ENCODE results near the gene KLHL21.
A peak's percentile ranks its signal among the peaks of the same experiment; 100 is the strongest.
"Not testable (repeated sequence)": the region's sequence is repeated elsewhere in the genome, so short reads cannot be mapped to it uniquely, and the experiment has no call there.

Gene KLHL21

GRCh38 chr1:6602669-6603237 lies at the start of gene KLHL21:
TSS of gene KLHL21 (minus strand) at chr1:6602869. CDS start at chr1:6602817, 52 bp downstream.
- DNase-seq: peak; percentile 63

GRCh38 chr1:6651909-6652308 lies 49.2 kb upstream of the KLHL21 start:
- no peak for DNase-seq

GRCh38 chr1:6648556-6648955 lies 45.9 kb upstream of the KLHL21 start:
- no peak for DNase-seq

- peak; percentile 20 for DNase-seq
These were observed 44.0 kb upstream of the KLHL21 start for GRCh38 chr1:6646499-6647148.

- no peak for DNase-seq
These were observed 42.3 kb upstream of the KLHL21 start for GRCh38 chr1:6645018-6645417.

GRCh38 chr1:6640867-6641266 lies 38.2 kb upstream of the KLHL21 start:
- DNase-seq: not testable (repeated sequence)

GRCh38 chr1:6638226-6638625 lies 35.6 kb upstream of the KLHL21 start:
- DNase-seq: no peak

- no peak for DNase-seq
These were observed 35.1 kb upstream of the KLHL21 start for GRCh38 chr1:6637770-6638169.

- DNase-seq: not testable (repeated sequence)
These were observed 34.1 kb upstream of the KLHL21 start for GRCh38 chr1:6636778-6637177.

GRCh38 chr1:6635910-6636760 lies 33.5 kb upstream of the KLHL21 start:
- DNase-seq: no peak

- no peak for DNase-seq
These were observed 32.7 kb upstream of the KLHL21 start for GRCh38 chr1:6635161-6635909.

- DNase-seq: no peak
These were observed 31.8 kb upstream of the KLHL21 start for GRCh38 chr1:6634371-6635052.

- no peak for DNase-seq
These were observed 30.2 kb upstream of the KLHL21 start for GRCh38 chr1:6632588-6633514.

- DNase-seq: no peak
These were observed 28.4 kb upstream of the KLHL21 start for GRCh38 chr1:6631058-6631457.

- DNase-seq: no peak
These were observed 27.4 kb upstream of the KLHL21 start for GRCh38 chr1:6630027-6630426.

GRCh38 chr1:6628971-6629479 lies 26.4 kb upstream of the KLHL21 start:
- no peak for DNase-seq

GRCh38 chr1:6627841-6628545 lies 25.3 kb upstream of the KLHL21 start:
- no peak for DNase-seq

GRCh38 chr1:6627031-6627430 lies 24.4 kb upstream of the KLHL21 start:
- no peak for DNase-seq

GRCh38 chr1:6625584-6626149 lies 23.0 kb upstream of the KLHL21 start:
- DNase-seq: peak; percentile 21

Measured in NCI-H1436 (cell line).